ENCODE data around the gene PRKG2.

GRCh38 chr4:81164126-81164525, 50.9 kb downstream of the PRKG2 start:
- TF ChIP-seq CTCF (IDR thresholded peaks at IDR 0.05): no peak
- TF ChIP-seq IRF3 (IDR thresholded peaks at IDR 0.05; ENCODE audit: low read depth, low read length): no peak
- TF ChIP-seq RXRA (IDR thresholded peaks at IDR 0.05; ENCODE audit: borderline replicate concordance, low read depth): no peak
- no peak for TF ChIP-seq USF2 (IDR thresholded peaks at IDR 0.05; ENCODE audit: borderline replicate concordance, low read depth, low read length)
- TF ChIP-seq TEAD4 (IDR thresholded peaks at IDR 0.05; ENCODE audit: borderline replicate concordance, insufficient read depth): no peak
